GM12892 (cell line): ENCODE results near the gene CDH4.

Source experiments
- POLR2A ChIP-seq: IDR thresholded peaks from 2 replicates; pipeline ENCODE4 v1.6.1; 2011; ENCODE audit warnings: low read depth, low read length, control low read depth
- TAF1 ChIP-seq: IDR thresholded peaks from 2 replicates; pipeline ENCODE4 v1.6.1; 2011; ENCODE audit warnings: low read depth, mild to moderate bottlenecking, control low read depth, low read length, borderline replicate concordance

DNA sequence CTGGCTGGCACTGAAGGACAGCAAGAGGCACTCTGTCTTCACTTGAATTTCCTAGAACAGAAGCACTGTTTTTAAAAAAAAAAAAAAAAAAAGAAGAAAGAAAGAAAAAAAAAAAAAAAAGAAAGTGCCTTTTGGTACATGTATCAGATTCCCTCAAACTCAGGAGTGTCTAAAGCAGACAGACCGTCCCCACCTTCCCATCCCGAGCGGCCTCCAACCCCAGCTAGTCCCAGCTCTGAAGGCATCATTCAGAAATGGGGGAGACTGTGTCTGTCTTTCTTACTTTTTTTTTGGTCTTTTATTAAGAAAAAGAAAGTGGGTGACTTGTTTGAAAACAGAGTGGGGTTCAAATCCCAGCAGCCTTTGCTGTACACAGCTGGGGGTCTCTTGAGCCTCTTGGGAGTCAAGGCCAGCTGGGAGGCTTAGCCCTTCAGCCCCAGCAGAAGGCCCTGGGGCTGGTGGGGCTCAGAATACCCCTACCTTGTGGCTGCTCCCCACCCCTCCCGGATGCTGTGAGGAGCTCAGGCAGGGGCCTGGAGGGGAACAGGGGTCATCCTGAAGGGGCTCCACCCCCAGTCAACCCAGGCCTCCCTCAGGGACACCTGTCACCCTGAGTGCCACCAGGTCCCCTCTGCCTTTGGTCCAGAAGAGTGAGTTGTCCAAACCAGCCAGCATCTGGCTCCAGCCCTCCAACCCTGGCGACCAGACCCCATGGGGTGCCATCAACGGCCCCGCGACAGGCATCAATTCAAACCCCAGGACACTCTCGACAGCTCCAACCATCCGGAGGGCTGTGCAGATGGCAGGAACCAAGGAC is 685.3 kb downstream of the CDH4 start:
- TF ChIP-seq TAF1: no peak
- no peak for TF ChIP-seq POLR2A
